WERI-Rb-1 (cell line): ENCODE data around the gene AMH.

Source experiments
- DNase-seq: peaks from one replicate; pipeline ENCODE4 v3.0.0-alpha.2; 2020
- H3K27ac ChIP-seq: fragments of 250-450 bp; sonication (Bioruptor Pico); 2 replicates; pipeline ENCODE4 v1.5.1; 2020; ENCODE audit warnings: mild to moderate bottlenecking, moderate library complexity
- H3K27me3 ChIP-seq: fragments of 250-450 bp; sonication (Bioruptor Pico); 2 replicates; pipeline ENCODE4 v1.5.1; 2021; ENCODE audit warnings: mild to moderate bottlenecking, low read depth, moderate library complexity; ENCODE audit not compliant: insufficient read depth, severe bottlenecking
- H3K36me3 ChIP-seq: fragments of 250-450 bp; sonication (Bioruptor Pico); 2 replicates; pipeline ENCODE4 v1.5.1; 2020; ENCODE audit warnings: mild to moderate bottlenecking, moderate library complexity
- H3K4me3 ChIP-seq: 2 replicates; pipeline ENCODE4 v1.5.1; 2011; ENCODE audit warnings: low read depth, mild to moderate bottlenecking, control low read depth, low read length
- H3K9me3 ChIP-seq: fragments of 250-450 bp; sonication (Bioruptor Pico); 2 replicates; pipeline ENCODE4 v1.5.1; 2021; ENCODE audit warnings: mild to moderate bottlenecking, moderate library complexity; ENCODE audit not compliant: severe bottlenecking
- CTCF ChIP-seq: IDR thresholded peaks from 2 replicates; pipeline ENCODE4 v1.5.1; 2011; ENCODE audit warnings: low read depth, mild to moderate bottlenecking, control low read depth, inconsistent platforms, low read length

Gene AMH

GRCh38 chr19:2226840-2227360 is 22.2 kb upstream of the AMH start:
- Histone ChIP-seq H3K36me3 (peaks cover 74% of the 10 kb centered on the region), H3K9me3 (no peaks in the 10 kb centered on the region), H3K4me3 (no peak overlapping the region), H3K27me3 (no peaks in the 10 kb centered on the region), H3K27ac (no peak overlapping the region)
- TF ChIP-seq CTCF = no peak
- no peak for DNase-seq

DNA sequence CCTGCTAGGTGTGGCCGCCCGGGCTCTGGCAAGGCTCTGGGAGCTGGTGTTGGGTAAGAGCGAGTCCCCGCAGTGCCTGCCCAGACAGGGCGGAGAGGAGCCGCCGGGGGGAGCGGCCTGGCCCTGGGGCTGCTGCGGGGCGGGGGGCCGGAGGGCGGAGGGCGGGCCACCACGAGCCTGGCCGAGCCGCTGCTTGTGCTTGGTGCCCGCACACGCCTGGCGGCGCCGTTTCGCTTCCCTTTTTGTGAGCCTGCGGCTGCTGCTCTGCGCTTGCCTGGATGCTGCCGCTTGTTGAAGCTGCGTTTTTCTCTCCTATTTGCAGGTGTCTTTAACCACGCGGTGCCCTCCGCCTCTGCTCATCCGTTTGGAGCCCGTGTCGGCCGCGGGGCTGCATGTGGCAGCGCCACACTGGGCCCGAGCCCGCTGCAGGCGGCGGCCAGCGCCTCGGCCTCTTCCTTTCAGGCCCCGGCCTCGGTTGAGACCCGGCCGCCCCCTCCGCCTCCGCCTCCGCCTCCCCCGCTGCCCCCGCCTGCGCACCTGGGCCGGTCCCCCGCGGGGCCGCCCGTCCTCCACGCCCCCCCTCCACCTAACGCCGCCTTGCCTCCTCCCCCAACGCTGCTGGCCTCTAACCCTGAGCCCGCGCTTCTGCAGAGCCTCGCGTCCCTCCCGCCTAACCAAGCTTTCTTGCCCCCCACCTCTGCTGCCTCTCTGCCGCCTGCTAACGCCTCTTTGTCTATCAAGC is 21.5 kb upstream of the AMH start:
- Histone ChIP-seq H3K27ac (no peak overlapping the region), H3K36me3 (peaks cover 72% of the 10 kb centered on the region), H3K9me3 (no peaks in the 10 kb centered on the region), H3K27me3 (no peaks in the 10 kb centered on the region), H3K4me3 (no peak overlapping the region)
- no peak for DNase-seq
- TF ChIP-seq CTCF = no peak

- no peak for TF ChIP-seq CTCF
- H3K4me3 ChIP-seq = no peak overlapping the region
- no peaks in the 10 kb centered on the region for H3K9me3 ChIP-seq
- no peaks in the 10 kb centered on the region for H3K27me3 ChIP-seq
- H3K36me3 ChIP-seq = peaks cover 80% of the 10 kb centered on the region
- H3K27ac ChIP-seq = no peak overlapping the region
- DNase-seq = no peak
Observed at GRCh38 chr19:2228157-2229030, 20.7 kb upstream of the AMH start.

DNA sequence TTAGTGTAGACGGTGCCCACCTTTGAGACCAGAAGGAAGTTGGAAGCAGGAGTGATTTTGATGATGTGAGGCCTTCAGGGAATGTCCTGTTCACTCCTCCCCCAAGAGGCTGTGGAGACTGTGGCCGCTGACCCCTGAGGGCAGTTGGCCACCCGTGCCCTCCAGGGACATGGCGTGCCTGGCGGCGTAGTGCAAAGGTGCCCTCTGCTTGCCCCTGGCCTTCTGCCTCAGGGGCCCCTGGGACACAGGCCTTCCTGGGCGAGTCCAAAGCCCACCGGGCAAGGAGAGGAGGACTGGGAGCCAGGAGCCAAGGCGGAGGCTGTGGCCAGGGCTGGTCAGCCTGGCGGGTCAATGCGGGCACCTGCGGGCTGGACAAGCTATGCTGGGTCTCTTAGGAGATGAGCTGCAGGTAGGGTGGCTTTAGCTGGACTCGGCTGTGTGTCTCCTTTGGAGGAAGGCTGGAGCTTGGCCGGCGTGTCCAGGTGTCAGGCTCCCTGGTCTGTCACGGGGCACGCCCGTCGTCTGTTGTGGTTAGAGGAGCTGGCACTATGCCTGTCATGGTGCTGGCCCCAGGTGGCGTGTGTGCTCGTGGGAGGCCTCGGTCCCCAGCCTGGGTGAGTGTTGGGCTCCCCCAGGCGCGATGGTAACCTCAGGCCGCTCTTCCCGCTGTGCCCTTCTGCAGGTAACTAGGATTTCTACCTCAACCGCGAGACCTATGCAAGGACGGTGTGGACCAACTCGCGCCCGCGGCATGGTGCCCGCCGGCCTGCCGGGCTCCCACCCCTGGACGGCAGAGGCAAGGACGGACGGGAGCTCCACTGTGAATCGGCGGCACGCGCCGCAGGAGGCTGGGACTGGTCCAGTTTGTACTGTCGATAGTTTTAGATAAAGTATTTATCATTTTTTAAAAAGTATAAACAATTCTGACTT is 19.8 kb upstream of the AMH start:
- H3K36me3 ChIP-seq = peaks cover 85% of the 10 kb centered on the region

More for the DNA sequence above, 19.8 kb upstream of the AMH start:
- H3K9me3 ChIP-seq = no peaks in the 10 kb centered on the region
- no peak for DNase-seq
- no peak for TF ChIP-seq CTCF
- H3K27ac ChIP-seq = no peak overlapping the region
- H3K27me3 ChIP-seq = no peaks in the 10 kb centered on the region
- no peak overlapping the region for H3K4me3 ChIP-seq
